ENCODE measurements around the gene MRPS18B. TPM values are rescaled to one million over a fixed set of nuclear protein-coding genes. Genes with fewer than 3 reads are reported as not detected.

MRPS18B gene
- total and polyA plus RNA-seq, 2 of the 13 experiments (the other 11 are each of a cell fraction or from before 2014, with no cell fraction given), result 125 to 131 TPM

DNA sequence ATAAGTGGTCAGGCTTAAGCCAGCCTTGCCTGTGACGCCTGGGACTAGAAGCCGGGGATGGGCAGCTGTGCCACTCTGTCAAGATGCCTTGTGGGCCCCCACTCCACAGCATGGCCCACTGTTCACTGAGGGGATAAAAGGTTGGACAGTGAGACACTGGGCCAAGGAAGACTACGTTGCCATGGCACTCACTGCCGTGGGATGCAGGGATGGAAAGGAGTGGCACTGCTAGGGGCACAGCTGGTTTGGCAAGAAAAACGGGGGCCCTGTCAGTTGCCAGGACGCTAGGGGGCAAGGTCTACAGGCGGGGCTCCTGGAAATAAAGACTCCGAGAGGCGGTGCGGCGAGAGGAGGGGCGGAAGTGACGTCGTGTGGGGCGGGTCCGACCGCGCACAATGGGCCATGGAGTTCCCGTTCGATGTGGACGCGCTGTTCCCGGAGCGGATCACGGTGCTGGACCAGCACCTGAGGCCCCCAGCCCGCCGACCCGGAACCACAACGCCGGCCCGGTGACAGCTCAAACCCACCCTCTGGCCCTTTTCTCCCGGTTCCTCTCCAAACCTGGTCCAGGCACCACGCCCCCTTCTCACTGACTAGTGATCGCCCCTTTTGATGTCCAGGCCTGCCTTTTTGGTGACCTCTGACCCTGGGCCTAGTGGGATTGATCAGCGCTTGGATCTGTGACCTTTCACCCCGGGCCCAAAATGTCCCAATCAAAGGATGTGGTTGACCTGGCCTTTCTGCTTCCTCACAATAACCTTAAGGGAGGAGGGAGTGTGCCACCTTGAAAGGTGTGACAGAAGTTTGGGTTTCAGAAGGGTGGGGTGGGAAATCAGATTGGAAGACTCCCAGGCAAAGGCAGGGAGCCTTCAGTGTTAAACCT lies 9.1 kb downstream of the MRPS18B start, which contains the start of gene ATAT1 (continued):
- TF ChIP-seq ZNF710 (CRISPR knock-in tag; IDR thresholded peaks at IDR 0.05; ENCODE audit: borderline replicate concordance) (peak; percentile 48; the same call in 1 of the 2 replicates), XBP1 (CRISPR knock-in tag; IDR thresholded peaks at IDR 0.05) (no peak), ZNF337 (CRISPR knock-in tag; IDR thresholded peaks at IDR 0.05; ENCODE audit: borderline replicate concordance, low read depth) (no peak), EHMT2 (IDR thresholded peaks at IDR 0.05; ENCODE audit: borderline replicate concordance, low read depth, low read length) (no peak), ZNF678 (CRISPR knock-in tag; IDR thresholded peaks at IDR 0.05) (no peak; the same call in 1 of the 2 replicates), BRD4 (CRISPR knock-in tag; IDR thresholded peaks at IDR 0.05) (peak; percentile 85), ZNF513 (CRISPR knock-in tag; conservative IDR thresholded peaks at IDR 0.05) (no peak), ZFYVE20 (CRISPR knock-in tag; IDR thresholded peaks at IDR 0.05; ENCODE audit: borderline replicate concordance, low read depth) (no peak), KDM2A (CRISPR knock-in tag; IDR thresholded peaks at IDR 0.05; ENCODE audit: borderline replicate concordance, low read depth) (peak; percentile 100), SNAPC2 (CRISPR knock-in tag; IDR thresholded peaks at IDR 0.05) (no peak; the same call in 1 of the 2 replicates), PAF1 (CRISPR knock-in tag; IDR thresholded peaks at IDR 0.05) (peak; percentile 94), NFE2L2 (IDR thresholded peaks at IDR 0.05; ENCODE audit: low read length) (no peak), ZNF782 (CRISPR knock-in tag; IDR thresholded peaks at IDR 0.05; ENCODE audit: borderline replicate concordance) (peak; percentile 91; the same call in 1 of the 2 replicates), MIER2 (CRISPR knock-in tag; IDR thresholded peaks at IDR 0.05) (peak; percentile 44; the same call in 1 of the 2 replicates), SRSF1 (optimal IDR thresholded peaks at IDR 0.05; ENCODE audit: low read depth, low read length) (peak; percentile 94), ZNF362 (CRISPR knock-in tag; IDR thresholded peaks at IDR 0.05; ENCODE audit: borderline replicate concordance) (peak; percentile 58; the same call in 1 of the 2 replicates), CENPT (CRISPR knock-in tag; IDR thresholded peaks at IDR 0.05; ENCODE audit: low read depth) (no peak; the same call in none of the 2 replicates), ARID2 (CRISPR knock-in tag; IDR thresholded peaks at IDR 0.05; ENCODE audit: borderline replicate concordance) (peak; percentile 89)
- TF ChIP-seq, protein P1, sequence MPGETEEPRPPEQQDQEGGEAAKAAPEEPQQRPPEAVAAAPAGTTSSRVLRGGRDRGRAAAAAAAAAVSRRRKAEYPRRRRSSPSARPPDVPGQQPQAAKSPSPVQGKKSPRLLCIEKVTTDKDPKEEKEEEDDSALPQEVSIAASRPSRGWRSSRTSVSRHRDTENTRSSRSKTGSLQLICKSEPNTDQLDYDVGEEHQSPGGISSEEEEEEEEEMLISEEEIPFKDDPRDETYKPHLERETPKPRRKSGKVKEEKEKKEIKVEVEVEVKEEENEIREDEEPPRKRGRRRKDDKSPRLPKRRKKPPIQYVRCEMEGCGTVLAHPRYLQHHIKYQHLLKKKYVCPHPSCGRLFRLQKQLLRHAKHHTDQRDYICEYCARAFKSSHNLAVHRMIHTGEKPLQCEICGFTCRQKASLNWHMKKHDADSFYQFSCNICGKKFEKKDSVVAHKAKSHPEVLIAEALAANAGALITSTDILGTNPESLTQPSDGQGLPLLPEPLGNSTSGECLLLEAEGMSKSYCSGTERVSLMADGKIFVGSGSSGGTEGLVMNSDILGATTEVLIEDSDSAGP (CRISPR knock-in tag; IDR thresholded peaks at IDR 0.05; ENCODE audit: borderline replicate concordance), result peak; percentile 92
- TF ChIP-seq, protein P2, sequence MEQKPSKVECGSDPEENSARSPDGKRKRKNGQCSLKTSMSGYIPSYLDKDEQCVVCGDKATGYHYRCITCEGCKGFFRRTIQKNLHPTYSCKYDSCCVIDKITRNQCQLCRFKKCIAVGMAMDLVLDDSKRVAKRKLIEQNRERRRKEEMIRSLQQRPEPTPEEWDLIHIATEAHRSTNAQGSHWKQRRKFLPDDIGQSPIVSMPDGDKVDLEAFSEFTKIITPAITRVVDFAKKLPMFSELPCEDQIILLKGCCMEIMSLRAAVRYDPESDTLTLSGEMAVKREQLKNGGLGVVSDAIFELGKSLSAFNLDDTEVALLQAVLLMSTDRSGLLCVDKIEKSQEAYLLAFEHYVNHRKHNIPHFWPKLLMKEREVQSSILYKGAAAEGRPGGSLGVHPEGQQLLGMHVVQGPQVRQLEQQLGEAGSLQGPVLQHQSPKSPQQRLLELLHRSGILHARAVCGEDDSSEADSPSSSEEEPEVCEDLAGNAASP (CRISPR knock-in tag; IDR thresholded peaks at IDR 0.05; ENCODE audit: borderline replicate concordance), result 0 out of 2 replicates have a peak, but pooled peaks have one; percentile 24

Measured in HepG2 (cell line).